K562 (cell line): ENCODE results near the gene PPP1R13L. TPM values are rescaled to one million over a fixed set of nuclear protein-coding genes. Genes with fewer than 3 reads are reported as not detected.

Source experiments
- BACH1 ChIP-seq: fragments of 200-800 bp; sonication (Bioruptor generic); IDR thresholded peaks from 2 replicates; pipeline ENCODE4 v1.6.1; 2016; ENCODE audit warnings: missing genetic modification characterization, missing compliant biosample characterization
- BRD4 ChIP-seq: fragments of 200-600 bp; sonication (generic); IDR thresholded peaks from 2 replicates; pipeline ENCODE4 v1.6.1; 2017; ENCODE audit warnings: inconsistent platforms
- CBFA2T2 ChIP-seq: fragments of 450-650 bp; conservative IDR thresholded peaks from 2 replicates; pipeline ENCODE4 v1.6.1; 2017; ENCODE audit warnings: mild to moderate bottlenecking
- CREBBP ChIP-seq: IDR thresholded peaks from one replicate; pipeline ENCODE4 v1.6.1; 2012; ENCODE audit warnings: low read depth, mild to moderate bottlenecking, control low read depth, inconsistent platforms, low read length
- CSDE1 ChIP-seq, 2 experiments: fragments of 450-650 bp; IDR thresholded peaks; 2 replicates each; pipeline ENCODE4 v1.6.1; 2016; ENCODE audit warnings: mild to moderate bottlenecking in 1 of 2
- EP400 ChIP-seq: fragments of 450-650 bp; IDR thresholded peaks from 2 replicates; pipeline ENCODE4 v1.6.1; 2017; ENCODE audit warnings: antibody characterized with exemption, mild to moderate bottlenecking, moderate library complexity
- FOXJ2 ChIP-seq: fragments of 200-800 bp; sonication (Bioruptor generic); IDR thresholded peaks from 2 replicates; pipeline ENCODE4 v1.6.1; 2016; ENCODE audit warnings: missing genetic modification characterization, missing compliant biosample characterization
- FOXP1 ChIP-seq: sonication (generic); formaldehyde crosslinking; IDR thresholded peaks from 2 replicates; pipeline ENCODE4 v1.8.0; 2022; ENCODE audit warnings: mild to moderate bottlenecking, missing genetic modification reagents
- PTTG1 ChIP-seq: fragments of 450-650 bp; IDR thresholded peaks from 2 replicates; pipeline ENCODE4 v1.6.1; 2016; ENCODE audit warnings: low read depth, mild to moderate bottlenecking, missing genetic modification characterization, missing compliant biosample characterization
- PYGO2 ChIP-seq: fragments of 450-650 bp; IDR thresholded peaks from 2 replicates; pipeline ENCODE4 v1.6.1; 2016; ENCODE audit warnings: mild to moderate bottlenecking, missing genetic modification characterization, moderate library complexity, missing compliant biosample characterization
- SIX5 ChIP-seq, 2 experiments: IDR thresholded peaks; 2 replicates each; pipeline ENCODE4 v1.6.1; 2011; ENCODE audit warnings: low read length in 2 of 2, borderline replicate concordance in 1 of 2, low read depth in 1 of 2, mild to moderate bottlenecking in 1 of 2, moderate library complexity in 1 of 2; ENCODE audit not compliant: insufficient read depth in 1 of 2
- SRSF1 ChIP-seq: fragments of 200-400 bp; formaldehyde crosslinking; IDR thresholded peaks from 2 replicates; pipeline ENCODE4 v1.6.1; 2017; ENCODE audit warnings: mild to moderate bottlenecking, low read depth, low read length, moderate library complexity
- ZNF184 ChIP-seq: sonication (generic); formaldehyde crosslinking; IDR thresholded peaks from 2 replicates; pipeline ENCODE4 v1.5.0; 2020; ENCODE audit warnings: missing genetic modification reagents
- ZNF224 ChIP-seq: sonication (generic); formaldehyde crosslinking; IDR thresholded peaks from 2 replicates; pipeline ENCODE4 v1.8.0; 2022; ENCODE audit warnings: mild to moderate bottlenecking, missing genetic modification reagents
- ZNF347 ChIP-seq: fragments of 450-650 bp; formaldehyde crosslinking; IDR thresholded peaks from 2 replicates; pipeline ENCODE4 v1.4.0; 2020; ENCODE audit warnings: low read depth, mild to moderate bottlenecking, moderate library complexity
- ZNF551 ChIP-seq: fragments of 250-450 bp; sonication (Bioruptor Pico); IDR thresholded peaks from 2 replicates; pipeline ENCODE4 v1.5.0; 2021; ENCODE audit warnings: mild to moderate bottlenecking, moderate library complexity
- ZNF584 ChIP-seq: fragments of 200-800 bp; sonication (Bioruptor generic); IDR thresholded peaks from 2 replicates; pipeline ENCODE4 v1.6.1; 2016; ENCODE audit warnings: low read depth, mild to moderate bottlenecking, missing genetic modification characterization, missing compliant biosample characterization
- polyA plus RNA-seq, 8 experiments: library from polyadenylated mRNA; depleted of rRNA in 4 of 8; stranded (reverse) in 5 of 8; unstranded in 3 of 8; fragments of >200 nt; fragmentation: Nextera tagmentation in 2 of 8; fragmentation: Illumina TruSeq in 1 of 8; extraction: Ambion mirVana in 2 of 8; extraction: Trizol in 1 of 8; gene quantifications; 2 replicates each; pipeline versions ENCODE4 v1.2.1 to v1.2.3, GENCODE V29; 2011 to 2014; ENCODE audit warnings: inconsistent platforms in 1 of 8, missing spikeins in 1 of 8
- total RNA-seq, 7 experiments: library from RNA; depleted of rRNA in 6 of 7; stranded (reverse); fragments of >200 nt in 6 of 7; fragmentation: Illumina TruSeq in 2 of 7; extraction: Trizol in 2 of 7; gene quantifications; 2 replicates each; pipeline versions ENCODE4 v1.2.1 to v1.2.3, GENCODE V29; 2011 to 2021; ENCODE audit warnings: low replicate concordance in 1 of 7
- TF ChIP-seq, protein P1 (sequence below): sonication (generic); formaldehyde crosslinking; IDR thresholded peaks from 2 replicates; pipeline ENCODE4 v1.8.1; 2022; ENCODE audit warnings: missing genetic modification reagents
- TF ChIP-seq, protein P2 (sequence below): sonication (generic); formaldehyde crosslinking; IDR thresholded peaks from 2 replicates; pipeline ENCODE4 v1.8.0; 2022; ENCODE audit warnings: mild to moderate bottlenecking, missing genetic modification reagents
- TF ChIP-seq, protein P3 (sequence below), 2 experiments: fragments of 450-650 bp in 1 of 2; IDR thresholded peaks; 2 replicates each; pipeline ENCODE4 v1.6.1; 2011 to 2017; ENCODE audit warnings: low read depth in 2 of 2, antibody characterized with exemption in 1 of 2, borderline replicate concordance in 1 of 2, low read length in 1 of 2, mild to moderate bottlenecking in 1 of 2, mixed read lengths in 1 of 2; ENCODE audit not compliant: control insufficient read depth in 1 of 2

PPP1R13L gene
- total and polyA plus RNA-seq, 9 of the 15 experiments (the other 6 are each of a cell fraction or from before 2014, with no cell fraction given), result 0.32 to 6.7 (median 2.0) TPM

DNA sequence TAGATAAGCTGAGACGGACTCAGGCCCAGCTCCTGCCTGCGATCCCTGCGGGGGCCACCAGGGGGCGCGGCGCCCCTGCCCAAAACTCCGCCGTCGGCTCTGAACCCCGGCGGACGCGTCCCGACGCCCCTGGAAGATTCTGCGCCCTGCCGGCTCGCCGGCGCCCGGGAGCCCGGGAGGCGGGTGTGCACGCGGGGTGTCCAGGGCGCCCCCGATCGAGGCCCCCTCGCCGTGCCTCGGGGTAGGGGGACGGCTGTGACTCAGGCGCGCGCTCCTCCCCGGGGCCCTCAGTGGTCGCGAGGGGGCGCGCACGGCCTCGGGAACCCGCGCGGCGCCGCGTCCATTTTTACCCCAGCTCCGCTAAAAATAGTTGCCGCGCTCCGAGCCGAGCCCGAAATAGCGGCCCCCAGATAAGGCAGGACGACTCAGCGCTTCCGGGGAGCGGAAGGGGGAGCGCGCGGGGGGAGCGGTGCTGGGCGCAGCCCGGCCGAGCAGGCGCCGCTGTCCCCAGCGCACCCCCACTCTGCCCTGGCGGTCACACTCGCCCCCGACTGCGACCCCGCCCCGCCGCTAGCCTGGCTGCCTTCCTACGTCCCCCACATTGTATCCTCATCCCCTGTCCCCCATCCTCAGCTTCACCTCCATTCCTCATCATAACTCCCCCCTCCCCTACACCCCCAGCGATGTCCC, 34.8 kb upstream of the PPP1R13L start (continued):
- TF ChIP-seq SRSF1 (no peak), CSDE1 (IDR thresholded peaks at IDR 0.05) (no peak), PTTG1 (tag) (no peak), CREBBP (no peak), ZNF224 (CRISPR knock-in tag) (no peak), ZNF551 (CRISPR knock-in tag) (no peak), PYGO2 (tag) (no peak), FOXJ2 (tag) (peak; percentile 56; the same call in 1 of the 2 replicates), ZNF584 (peak; percentile 80), ZNF347 (no peak), CBFA2T2 (no peak), FOXP1 (CRISPR knock-in tag) (peak; percentile 21; the same call in 1 of the 2 replicates), ZNF184 (CRISPR knock-in tag) (no peak), BRD4 (no peak), SIX5 (IDR thresholded peaks at IDR 0.05; ENCODE audit: borderline replicate concordance in 1 of 2, insufficient read depth in 1 of 2, low read depth in 1 of 2, low read length in 2 of 2) (no peak), EP400 (peak; percentile 45; the same call in 1 of the 2 replicates), BACH1 (tag) (no peak)
- TF ChIP-seq, protein P1, sequence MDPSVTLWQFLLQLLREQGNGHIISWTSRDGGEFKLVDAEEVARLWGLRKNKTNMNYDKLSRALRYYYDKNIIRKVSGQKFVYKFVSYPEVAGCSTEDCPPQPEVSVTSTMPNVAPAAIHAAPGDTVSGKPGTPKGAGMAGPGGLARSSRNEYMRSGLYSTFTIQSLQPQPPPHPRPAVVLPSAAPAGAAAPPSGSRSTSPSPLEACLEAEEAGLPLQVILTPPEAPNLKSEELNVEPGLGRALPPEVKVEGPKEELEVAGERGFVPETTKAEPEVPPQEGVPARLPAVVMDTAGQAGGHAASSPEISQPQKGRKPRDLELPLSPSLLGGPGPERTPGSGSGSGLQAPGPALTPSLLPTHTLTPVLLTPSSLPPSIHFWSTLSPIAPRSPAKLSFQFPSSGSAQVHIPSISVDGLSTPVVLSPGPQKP (CRISPR knock-in tag), result no peak
- TF ChIP-seq, protein P2, sequence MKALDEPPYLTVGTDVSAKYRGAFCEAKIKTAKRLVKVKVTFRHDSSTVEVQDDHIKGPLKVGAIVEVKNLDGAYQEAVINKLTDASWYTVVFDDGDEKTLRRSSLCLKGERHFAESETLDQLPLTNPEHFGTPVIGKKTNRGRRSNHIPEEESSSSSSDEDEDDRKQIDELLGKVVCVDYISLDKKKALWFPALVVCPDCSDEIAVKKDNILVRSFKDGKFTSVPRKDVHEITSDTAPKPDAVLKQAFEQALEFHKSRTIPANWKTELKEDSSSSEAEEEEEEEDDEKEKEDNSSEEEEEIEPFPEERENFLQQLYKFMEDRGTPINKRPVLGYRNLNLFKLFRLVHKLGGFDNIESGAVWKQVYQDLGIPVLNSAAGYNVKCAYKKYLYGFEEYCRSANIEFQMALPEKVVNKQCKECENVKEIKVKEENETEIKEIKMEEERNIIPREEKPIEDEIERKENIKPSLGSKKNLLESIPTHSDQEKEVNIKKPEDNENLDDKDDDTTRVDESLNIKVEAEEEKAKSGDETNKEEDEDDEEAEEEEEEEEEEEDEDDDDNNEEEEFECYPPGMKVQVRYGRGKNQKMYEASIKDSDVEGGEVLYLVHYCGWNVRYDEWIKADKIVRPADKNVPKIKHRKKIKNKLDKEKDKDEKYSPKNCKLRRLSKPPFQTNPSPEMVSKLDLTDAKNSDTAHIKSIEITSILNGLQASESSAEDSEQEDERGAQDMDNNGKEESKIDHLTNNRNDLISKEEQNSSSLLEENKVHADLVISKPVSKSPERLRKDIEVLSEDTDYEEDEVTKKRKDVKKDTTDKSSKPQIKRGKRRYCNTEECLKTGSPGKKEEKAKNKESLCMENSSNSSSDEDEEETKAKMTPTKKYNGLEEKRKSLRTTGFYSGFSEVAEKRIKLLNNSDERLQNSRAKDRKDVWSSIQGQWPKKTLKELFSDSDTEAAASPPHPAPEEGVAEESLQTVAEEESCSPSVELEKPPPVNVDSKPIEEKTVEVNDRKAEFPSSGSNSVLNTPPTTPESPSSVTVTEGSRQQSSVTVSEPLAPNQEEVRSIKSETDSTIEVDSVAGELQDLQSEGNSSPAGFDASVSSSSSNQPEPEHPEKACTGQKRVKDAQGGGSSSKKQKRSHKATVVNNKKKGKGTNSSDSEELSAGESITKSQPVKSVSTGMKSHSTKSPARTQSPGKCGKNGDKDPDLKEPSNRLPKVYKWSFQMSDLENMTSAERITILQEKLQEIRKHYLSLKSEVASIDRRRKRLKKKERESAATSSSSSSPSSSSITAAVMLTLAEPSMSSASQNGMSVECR (CRISPR knock-in tag), result no peak
- TF ChIP-seq, protein P3, sequence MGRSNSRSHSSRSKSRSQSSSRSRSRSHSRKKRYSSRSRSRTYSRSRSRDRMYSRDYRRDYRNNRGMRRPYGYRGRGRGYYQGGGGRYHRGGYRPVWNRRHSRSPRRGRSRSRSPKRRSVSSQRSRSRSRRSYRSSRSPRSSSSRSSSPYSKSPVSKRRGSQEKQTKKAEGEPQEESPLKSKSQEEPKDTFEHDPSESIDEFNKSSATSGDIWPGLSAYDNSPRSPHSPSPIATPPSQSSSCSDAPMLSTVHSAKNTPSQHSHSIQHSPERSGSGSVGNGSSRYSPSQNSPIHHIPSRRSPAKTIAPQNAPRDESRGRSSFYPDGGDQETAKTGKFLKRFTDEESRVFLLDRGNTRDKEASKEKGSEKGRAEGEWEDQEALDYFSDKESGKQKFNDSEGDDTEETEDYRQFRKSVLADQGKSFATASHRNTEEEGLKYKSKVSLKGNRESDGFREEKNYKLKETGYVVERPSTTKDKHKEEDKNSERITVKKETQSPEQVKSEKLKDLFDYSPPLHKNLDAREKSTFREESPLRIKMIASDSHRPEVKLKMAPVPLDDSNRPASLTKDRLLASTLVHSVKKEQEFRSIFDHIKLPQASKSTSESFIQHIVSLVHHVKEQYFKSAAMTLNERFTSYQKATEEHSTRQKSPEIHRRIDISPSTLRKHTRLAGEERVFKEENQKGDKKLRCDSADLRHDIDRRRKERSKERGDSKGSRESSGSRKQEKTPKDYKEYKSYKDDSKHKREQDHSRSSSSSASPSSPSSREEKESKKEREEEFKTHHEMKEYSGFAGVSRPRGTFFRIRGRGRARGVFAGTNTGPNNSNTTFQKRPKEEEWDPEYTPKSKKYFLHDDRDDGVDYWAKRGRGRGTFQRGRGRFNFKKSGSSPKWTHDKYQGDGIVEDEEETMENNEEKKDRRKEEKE (IDR thresholded peaks at IDR 0.05; ENCODE audit: borderline replicate concordance in 1 of 2, control insufficient read depth in 1 of 2, low read depth in 2 of 2, low read length in 1 of 2), result no peak
